Right forelimb (tissue), 1 donor: ENCODE measurements around the gene FHAD1.
"Not testable (repeated sequence)": the region's sequence is repeated elsewhere in the genome, so short reads cannot be mapped to it uniquely, and the experiment has no call there.

Source experiments
- DNase-seq: peaks from one replicate; pipeline ENCODE4 v3.0.0-alpha.2; 2018

Gene FHAD1

DNA sequence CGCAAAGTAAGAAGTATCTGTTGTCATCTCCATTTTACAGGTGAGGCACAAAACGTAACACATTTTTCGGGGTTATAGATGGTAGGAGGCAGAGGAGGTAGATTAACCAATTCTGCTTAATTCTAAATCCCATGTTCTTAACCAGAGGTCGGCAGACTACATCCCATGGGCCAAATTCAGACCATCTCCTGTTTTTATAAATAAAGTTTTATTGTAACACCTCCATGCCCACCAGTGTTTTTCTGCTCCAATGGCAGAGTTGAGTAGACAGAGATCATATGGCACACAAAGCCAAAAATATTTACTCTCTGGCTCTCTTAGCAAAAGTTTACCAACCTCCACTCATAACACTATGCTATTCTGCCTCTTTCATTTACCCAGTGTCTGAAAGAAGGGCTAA is 30.9 kb downstream of the FHAD1 start:
- DNase-seq: no peak

DNA sequence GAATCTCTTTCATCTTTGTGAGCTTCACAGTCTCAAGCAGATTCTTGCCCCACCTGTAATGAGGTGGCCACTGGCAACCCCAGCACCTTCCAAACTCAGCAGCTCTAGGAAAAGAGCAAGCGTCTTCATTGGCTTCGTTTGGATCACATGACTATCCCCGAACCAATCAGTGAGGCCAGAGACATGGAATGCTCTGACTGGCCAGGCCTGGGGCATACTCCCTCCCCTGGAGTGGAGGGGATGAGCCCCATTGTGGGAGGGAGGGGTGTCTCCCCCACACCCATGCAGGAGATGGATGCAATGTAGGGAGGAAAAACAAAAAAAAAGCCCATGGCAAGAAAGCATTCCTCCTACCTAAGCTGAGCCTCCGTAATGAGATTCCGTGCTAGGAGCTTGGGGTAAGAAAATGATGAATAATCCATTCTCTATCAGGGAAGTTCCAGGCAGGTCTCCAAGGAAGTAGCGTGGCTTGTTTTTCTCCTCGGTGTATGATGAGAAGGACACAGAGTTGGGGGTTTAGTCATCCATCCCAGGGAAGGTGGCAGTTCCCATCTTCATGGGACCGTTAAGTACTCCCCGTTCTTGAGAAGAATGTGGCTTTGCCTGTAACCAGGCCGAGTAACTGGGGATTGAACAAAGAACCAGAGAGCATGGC is 32.7 kb downstream of the FHAD1 start:
- DNase-seq: no peak

DNA sequence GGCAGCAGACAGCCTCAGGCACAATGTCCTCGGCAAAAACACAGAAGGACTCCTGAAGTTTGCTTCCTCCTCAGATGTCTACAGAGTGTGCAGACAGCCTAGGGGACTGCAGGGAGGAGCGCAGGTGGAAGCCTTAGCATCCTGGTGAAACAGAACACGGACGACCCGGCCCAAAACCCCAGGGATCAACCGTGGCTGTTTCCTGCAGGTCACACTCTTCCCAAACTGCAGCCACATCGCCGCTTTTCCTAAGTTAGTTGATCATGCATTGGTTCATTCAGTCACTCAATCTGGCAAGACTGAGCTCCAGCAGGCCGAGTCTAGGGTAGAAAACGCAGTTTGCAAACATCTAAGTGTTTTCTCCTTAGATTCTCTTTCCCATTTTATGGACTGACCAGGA is 33.4 kb downstream of the FHAD1 start:
- no peak for DNase-seq

DNA sequence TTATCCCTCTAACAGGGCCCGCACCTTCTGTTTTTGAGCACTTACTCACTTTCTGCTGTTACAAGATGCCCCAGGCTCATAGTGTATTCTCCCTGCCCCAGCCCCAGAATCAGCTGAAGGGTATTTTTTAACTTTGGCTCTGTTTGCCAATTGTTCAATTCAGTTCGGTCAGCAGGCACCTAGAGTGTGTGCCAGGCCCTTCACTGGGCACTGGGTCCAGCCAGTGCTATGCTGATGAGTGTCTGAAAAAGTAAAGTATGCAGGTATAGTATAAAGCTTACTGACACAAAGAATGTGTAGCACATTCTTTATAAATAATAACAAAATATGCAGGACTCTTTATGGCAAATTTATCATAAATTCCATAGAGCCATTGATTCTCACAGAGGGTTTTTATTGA is 35.0 kb downstream of the FHAD1 start:
- DNase-seq: no peak

DNA sequence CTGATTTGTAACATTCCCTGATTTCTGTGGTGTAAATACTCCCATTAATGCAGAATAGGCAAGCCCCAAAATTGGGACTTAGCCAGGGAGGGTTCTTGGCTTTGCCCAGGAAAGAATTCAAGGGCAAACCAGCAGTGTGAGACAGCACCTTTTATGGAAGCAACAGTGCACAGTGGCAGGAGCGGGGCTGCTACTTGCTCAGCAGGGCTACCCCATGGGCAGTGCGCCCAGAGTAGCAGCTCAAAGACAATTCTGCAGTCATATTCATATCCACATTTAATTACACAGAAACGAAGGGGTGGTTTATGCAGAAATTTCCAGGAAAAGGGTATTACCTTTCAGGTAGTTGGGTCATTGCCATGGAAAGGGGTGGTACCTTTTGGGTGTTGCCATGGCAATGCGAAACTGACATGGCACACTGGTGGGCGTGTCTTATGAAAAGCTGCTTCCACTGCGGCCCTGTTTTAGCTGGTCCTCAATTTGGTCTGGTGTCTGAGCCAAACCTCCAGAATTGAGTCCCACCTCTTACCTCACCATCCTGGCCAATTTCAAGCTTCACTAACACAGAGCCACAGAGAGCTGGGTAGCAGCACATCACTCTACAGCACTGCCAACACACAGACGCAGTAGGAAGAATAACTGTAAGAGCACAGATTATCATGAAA is 35.9 kb downstream of the FHAD1 start:
- DNase-seq: no peak

DNA sequence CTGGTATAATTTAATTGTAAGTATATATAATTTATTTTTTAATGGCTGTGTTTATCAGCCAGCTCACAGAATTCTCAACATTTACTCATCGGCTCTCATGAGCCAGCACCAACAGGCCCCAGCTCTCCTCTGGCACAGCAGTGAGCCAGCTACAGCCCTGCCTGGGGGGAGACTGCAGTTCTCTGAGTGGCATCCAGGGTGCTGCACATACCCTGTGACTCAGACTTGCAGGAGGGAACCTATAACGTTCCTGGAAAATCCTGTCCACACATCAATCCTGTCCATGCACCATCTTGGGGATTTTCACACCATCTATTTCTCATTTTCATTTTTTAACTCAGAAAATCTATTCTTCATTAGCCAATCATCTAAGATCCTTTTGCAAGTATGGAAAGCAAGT is 36.5 kb downstream of the FHAD1 start:
- DNase-seq: no peak

DNA sequence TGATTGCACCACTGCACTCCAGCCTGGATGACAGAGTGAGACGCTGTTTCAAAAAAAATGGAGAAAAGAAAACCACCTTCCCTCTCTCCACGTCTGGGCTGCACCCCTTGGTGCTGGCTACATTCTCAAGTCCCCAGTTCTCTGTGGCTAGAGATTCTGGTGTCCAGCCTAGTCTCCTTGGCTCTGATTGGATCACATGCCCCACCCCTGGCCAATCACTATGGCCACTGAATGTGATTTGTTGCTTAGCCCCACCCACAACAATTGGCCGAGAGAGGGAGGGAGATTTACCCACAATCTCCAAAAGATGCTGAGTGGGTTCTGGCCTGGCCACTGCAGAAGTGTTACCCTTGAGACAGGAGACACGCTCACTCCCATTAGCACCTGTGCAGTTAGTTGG is 39.4 kb downstream of the FHAD1 start:
- DNase-seq: no peak

DNA sequence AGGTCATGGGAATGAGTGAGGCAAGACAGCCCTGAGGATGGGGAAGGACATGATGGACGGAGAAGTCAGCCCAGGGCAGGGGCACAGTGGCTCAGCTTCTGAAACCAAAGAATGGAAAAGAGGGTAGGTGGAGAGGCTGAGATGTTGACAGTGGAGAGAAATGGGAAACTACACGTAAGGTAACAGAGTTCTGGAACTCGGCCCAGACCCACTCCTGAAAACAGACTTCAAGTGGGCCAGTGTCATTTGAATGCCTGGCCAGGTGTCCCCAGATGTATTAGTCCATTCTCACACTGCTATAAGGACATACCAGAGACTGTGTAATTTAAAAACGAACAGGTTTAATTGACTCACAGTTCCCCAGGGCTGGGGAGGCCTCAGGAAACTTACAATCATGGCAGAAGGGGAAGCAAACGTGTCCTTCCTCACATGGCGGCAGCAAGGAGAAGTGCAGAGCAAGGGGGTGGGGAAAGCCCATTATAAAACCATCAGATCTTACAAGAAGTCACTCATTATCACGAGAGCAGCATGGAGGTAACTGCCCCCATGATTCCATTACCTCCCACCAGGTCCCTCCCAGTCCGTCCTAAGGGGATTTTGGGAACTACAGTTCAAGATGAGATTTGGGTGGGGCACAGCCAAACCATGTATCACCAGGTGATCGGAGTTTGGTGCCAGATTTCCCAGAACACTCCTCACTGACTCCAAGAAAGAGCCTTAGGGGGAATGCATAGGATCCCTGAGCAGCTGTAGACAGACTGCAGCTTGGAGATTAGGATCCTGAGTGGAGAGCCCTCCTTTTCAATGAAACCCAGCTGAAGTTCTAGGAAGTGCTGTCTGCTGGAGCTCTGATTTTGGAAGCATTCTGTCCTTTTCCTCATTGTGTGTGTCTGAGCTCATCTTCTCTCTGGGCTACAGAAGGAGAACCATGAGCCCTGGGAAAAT is 40.3 kb downstream of the FHAD1 start:
- no peak for DNase-seq

DNA sequence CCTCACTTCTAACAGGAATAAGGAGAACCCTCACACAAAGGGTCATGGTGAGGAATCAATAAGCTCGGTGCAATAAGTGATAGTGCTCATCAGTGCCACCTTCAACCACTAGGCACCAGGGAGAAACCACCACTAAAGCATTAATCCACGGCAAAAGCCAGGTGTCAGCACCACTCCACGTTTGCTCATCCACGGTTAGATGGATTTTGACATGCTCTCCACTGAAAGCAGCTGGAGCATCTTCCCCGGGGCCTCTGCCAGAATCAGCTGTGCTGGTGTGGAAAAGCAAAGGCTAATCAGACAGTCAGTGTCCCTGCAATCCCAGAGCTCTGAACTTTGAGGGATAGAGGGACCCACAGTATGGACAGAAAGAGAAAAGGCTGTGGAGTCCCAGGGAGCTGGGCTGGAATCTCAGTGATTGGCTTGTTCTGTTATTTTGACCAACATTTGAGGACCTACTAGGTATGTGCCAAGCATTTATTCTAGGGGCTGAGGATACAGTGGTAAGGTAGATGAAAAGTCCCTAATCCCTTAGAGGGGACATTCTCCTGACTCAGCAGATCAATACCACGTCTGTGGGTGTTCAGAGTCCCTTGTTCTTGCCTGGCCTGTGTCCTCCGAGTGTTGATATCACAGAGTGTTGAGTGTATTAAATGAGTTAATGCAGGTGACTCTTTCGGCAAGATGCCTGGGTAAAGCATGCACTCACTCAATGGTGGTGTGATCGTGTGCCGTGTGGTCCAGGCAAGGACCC is 41.3 kb downstream of the FHAD1 start:
- no peak for DNase-seq

DNA sequence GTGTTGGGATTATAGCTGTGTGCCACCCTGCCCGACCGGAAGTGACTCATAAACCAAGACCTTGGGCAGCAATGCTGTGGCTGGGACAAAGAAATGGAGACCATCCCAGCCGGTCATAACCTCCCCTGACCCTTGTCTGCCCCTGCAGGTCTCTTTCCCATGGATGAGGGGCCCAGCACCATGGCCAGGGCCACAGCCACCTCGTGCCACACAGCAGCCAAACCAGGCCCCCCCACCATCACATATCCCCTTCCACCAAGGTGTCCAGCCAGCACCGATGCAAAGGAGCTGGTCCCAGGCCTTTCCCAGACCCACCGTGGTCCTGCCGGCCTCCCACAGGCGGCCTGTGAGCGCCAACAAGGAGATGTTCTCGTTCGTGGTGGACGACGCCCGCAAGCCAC is 42.2 kb downstream of the FHAD1 start:
- no peak for DNase-seq

DNA sequence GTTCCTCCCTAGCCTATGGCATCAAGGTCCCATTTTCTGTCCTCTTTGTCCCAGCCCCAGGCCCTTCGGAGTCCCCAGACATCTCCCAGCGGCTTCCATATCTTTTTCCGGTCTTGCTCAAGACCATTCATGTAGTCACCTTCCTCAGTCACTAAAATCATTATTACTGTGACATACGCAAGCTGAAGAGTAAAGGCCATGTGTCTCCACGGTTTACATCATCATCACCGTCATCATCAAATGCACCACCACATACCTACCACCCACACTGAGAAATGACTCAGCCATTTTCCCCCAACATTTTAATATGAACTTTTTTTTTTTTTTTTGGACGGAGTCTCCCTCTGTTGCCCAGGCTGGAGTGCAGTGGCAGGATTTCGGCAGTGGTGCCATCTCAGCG is 43.4 kb downstream of the FHAD1 start:
- DNase-seq: no peak

DNA sequence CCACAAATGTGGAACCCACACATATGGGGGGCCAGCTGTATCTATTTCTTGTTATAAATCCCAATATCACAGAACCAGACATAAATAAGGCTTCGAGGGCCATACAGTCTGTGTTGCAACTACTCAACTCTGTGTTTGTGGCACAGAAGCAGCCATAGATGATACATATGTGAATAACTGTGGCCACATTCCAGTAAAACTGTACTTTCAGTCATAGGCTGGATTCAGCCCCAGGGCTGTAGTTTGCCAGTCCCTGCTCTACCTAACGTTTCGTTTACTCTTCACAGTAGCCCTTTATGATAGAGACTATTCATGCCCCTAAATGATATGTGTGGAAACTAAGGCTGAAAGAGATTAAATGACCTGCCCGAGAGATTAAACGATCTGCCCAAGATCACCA is 48.7 kb downstream of the FHAD1 start:
- DNase-seq: no peak

DNA sequence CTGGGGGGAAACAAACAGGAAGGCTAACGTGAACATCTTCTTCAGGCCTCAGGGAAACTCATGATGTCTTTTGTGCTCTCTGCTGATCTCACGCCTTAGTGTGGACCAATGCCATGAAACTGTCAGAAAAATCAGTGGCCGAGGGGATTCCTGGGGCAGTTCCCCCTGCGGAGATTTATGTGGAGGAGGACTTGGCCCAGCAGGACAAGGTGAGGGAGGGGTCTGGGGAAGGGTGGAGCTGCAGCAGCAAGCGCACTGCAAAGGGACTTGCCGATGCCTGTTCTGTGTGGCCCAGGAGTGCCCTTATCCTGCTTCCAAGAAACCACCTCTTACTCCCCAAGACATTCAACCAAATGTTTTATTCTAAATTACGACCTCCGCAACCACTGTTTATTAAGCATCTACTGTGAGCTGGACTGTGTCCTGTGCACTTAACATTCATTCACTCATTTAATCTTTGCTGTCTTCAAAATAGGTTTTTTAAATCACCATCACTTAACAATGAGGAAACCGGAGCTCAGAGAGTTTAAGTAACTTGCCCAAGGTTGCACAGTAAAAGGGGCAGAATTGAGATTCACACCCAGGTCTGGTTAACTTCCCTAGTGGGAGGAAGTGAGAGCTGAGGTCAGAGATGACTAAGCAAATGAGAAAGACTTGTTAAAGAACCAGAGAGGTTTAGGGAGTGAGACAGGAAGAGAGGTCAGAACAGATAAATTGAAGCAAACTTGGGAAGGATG is 49.7 kb downstream of the FHAD1 start:
- no peak for DNase-seq

DNA sequence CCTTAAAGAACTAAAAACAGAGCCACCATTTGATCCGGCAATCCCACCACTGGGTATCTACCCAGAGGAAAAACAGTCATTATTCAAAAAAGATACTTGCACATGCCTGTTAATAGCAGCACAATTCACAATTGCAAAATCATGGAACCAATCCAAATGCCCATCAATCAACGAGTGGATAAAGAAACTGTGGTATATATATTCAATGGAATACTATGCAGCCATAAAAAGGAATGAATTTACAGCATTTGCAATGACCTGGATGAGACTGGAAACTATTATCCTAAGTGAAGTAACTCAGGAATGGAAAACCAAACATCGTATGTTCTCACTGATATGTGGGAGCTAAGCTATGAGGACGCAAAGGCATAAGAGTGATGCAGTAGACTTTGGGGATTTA is 51.0 kb downstream of the FHAD1 start:
- DNase-seq: not testable (repeated sequence)

DNA sequence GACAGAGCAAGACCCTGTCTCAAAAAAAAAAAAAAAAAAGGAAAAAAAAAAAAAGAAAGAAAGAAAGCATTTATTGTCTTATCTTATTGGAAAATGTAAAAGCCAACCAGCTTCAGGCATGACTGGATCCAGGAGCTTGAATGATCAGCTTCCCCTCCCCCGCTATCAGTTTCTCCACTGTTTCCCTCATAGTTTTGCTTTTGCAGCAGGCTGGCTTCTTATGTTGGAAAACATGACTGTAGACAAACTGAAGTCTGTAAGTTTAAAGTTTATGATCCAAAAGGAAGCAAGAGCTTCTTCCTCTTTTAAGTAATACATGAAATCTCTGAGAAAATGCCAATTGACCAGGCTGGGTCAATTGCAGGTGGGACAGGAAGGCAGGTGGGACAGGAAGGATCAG is 52.2 kb downstream of the FHAD1 start:
- DNase-seq: no peak

DNA sequence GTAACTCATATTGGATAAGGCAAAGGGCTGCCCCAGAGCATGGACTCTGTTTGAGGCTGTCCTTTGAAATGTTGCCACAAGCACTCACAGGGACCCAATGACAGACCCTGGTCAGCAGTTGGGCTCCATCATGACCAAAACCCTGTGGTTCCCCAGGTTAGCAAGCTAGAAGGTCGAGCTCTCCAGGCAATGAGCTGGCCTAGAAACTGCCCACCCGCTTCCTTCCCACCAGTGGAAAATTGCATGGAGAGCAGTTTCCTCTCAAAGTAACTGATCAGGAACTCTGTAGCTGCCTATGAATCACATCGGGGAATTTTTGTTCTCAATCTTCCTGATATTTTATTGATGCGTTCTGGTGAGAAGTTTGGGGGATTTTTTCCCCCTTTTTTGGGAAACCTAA is 52.8 kb downstream of the FHAD1 start:
- DNase-seq: no peak

DNA sequence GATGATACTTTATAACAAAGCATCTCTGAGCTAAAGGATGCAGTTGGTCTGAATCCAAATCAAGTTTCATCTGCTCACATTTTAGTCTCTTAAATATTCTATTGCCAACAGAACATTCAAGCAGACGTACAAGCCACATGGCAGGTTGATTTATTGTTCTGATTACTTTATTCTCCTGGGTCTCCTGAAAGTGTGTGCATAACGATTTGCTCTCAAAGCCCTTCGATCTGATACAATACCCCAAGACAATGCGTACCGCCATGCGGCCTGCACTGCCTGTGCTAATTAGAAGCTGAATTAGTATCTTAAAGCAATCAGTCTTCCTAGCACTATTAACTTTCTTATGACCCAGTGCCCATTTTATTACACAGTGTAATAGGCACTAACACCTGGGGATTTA is 56.9 kb downstream of the FHAD1 start:
- DNase-seq: no peak

DNA sequence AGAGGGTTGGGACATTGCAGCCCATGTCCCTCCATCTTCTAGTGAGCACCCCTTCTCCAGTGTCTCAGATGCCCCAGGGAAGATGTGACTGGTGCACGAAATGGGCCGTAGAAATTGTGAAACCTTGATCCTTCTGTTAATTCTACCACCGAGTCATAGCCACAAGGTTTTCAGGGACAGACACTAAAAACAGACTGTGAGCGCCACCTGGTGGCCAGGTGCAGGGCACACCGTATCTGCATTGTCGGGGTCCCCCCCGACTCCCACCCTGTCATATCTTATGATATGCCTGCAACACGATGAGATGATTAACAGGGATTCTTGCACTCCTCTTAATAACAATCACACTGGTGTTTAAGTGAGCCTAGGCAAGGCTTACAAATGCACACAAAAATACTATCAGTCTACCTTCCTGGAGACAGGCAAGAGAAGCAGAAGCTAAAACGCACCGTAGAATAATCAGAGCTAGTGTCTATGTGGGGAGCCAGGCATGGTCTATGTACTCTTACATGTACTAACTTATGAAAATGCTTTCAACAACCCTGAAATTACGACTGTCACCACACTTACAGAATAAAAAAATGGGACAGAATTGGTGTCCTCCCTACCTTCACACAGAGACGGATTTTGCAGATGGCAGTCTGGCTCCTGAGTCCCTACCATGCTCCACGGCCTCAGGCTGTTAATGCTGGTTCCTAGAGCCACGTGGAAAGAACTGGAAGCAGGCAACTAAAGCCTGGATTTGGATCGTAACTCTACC is 57.9 kb downstream of the FHAD1 start:
- peak; percentile 72 for DNase-seq

DNA sequence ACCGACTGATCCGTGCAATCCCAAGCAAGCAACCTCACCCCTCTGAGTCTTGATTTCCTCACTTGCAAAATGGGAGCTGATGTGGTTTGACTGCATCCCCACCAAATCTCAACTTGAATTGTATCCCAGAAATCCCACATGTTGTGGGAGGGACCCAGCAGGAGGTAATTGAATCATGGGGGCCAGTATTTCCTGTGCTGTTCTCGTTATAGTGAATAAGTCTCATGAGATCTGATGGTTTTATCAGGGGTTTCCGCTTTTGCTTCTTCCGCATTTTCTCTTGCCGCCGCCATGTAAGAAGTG is 58.4 kb downstream of the FHAD1 start:
- DNase-seq: no peak

DNA sequence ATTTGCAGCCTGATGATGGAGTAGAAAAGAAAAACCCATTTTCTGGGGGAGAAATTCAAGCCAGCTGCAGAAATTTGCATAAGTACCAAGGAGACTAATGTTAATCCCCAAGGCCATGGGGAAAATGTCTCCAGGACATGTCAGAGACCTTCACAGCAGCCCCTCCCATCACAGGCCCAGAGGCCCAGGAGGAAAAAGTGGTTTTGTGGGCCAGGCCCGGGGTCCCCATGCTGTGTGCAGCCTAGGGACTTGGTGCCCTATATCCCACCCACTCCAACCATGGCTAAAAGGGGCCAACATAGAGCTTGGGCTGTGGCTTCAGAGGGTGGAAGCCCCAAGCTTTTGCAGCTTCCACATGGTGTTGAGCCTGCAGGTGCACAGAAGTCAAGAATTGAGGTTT is 59.3 kb downstream of the FHAD1 start:
- DNase-seq: not testable (repeated sequence)

DNA sequence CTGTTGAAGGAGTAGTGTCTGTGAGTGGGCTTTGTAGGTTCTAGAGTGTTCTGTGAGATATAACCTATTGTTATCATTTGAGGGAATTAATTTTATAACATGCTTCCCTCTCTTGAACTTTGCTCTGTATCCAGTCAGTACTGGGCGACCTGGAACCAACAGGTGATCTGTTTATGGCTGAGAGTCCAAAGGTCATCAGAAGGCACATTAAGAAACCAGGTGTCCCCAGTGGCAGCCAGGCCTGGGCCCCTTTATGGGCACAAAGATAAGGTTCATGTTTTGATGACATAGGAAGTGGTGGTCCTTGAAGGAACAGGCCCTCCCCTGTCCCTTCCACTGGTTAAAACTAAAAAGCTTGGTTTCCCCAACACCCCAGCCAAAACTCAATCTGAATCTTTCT is 61.1 kb downstream of the FHAD1 start:
- DNase-seq: no peak

DNA sequence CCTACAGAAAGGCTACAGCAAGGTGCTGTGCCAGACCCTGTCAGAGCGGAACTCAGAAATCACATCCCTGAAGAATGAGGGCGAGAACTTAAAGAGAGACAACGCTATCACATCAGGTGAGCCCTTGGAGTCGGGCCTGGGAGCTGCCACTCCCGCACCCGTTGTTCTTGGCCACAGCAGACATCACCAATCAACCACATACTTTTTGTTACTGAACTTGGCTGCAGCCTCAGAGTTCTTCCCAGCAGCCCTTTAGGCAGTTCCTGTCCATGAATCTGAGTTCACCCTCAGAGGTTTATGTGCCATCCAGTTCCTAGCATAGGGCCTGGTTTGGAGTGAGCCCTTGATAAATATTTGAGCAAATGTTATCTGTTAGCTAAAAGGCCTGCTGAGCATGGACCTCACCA is 61.6 kb downstream of the FHAD1 start:
- DNase-seq: no peak
